Gastroesophageal sphincter (tissue), 4 donors: ENCODE measurements around the gene STARD10. TPM values are rescaled to one million over a fixed set of nuclear protein-coding genes. Genes with fewer than 3 reads are reported as not detected.
"Not testable (repeated sequence)": the region's sequence is repeated elsewhere in the genome, so short reads cannot be mapped to it uniquely, and the experiment has no call there.

Source experiments
- ATAC-seq: fragments of 150-250 bp; one replicate; pipeline ENCODE4 v1.9.1; 2016; ENCODE audit warnings: mild to moderate bottlenecking, moderate library complexity
- H3K27ac ChIP-seq, 4 donors: fragments of 200-600 bp; sonication (generic) in 3 of 4; 1 replicate in 3 of 4; 2 replicates in 1 of 4; pipeline ENCODE4 v1.5.1; 2016 to 2019
- H3K27me3 ChIP-seq: fragments of 200-600 bp; sonication (generic); one replicate; pipeline ENCODE4 v1.5.1; 2019
- H3K36me3 ChIP-seq, 2 donors: fragments of 200-600 bp; sonication (generic); one replicate each; pipeline ENCODE4 v1.5.1; 2019; ENCODE audit warnings: control low read depth in 1 of 2
- H3K4me1 ChIP-seq, 3 donors: fragments of 200-600 bp; sonication (generic); 1 replicate in 2 of 3; 2 replicates in 1 of 3; pipeline ENCODE4 v1.5.1; 2016 to 2019; ENCODE audit warnings: control low read depth in 2 of 3
- H3K4me3 ChIP-seq, 2 donors: fragments of 200-600 bp; sonication (generic); one replicate each; pipeline ENCODE4 v1.5.1; 2019; ENCODE audit warnings: mild to moderate bottlenecking in 1 of 2, moderate library complexity in 1 of 2
- H3K9me3 ChIP-seq, 3 donors: fragments of 200-600 bp; sonication (generic); one replicate each; pipeline ENCODE4 v1.5.1; 2017 to 2019; ENCODE audit warnings: control low read depth in 2 of 3
- CTCF ChIP-seq, 4 experiments: fragments of 200-600 bp in 2 of 4; fragments of 450-650 bp in 2 of 4; sonication (generic) in 1 of 4; IDR thresholded peaks; one replicate each; pipeline ENCODE4 v1.5.1; 2017 to 2019; ENCODE audit warnings: antibody characterized with exemption in 4 of 4, mild to moderate bottlenecking in 2 of 4, moderate library complexity in 2 of 4
- EP300 ChIP-seq: sonication (generic); formaldehyde crosslinking; IDR thresholded peaks from one replicate; pipeline ENCODE4 v1.6.1; 2017; ENCODE audit warnings: antibody characterized with exemption, mild to moderate bottlenecking
- POLR2A ChIP-seq, 2 donors: fragments of 450-650 bp; IDR thresholded peaks; one replicate each; pipeline ENCODE4 v1.6.1; 2017; ENCODE audit warnings: antibody characterized with exemption in 2 of 2, mild to moderate bottlenecking in 2 of 2, moderate library complexity in 1 of 2
- POLR2AphosphoS5 ChIP-seq: sonication (generic); formaldehyde crosslinking; IDR thresholded peaks from one replicate; pipeline ENCODE4 v1.6.1; 2017; ENCODE audit warnings: antibody characterized with exemption
- WGBS, 2 donors: methylation state at CpG; one replicate each; pipeline ENCODE4 v1.1.5; 2018; ENCODE audit warnings: low coverage in 1 of 2; 5-methylcytosine and 5-hydroxymethylcytosine counted together
- total RNA-seq, 4 donors: library from RNA; depleted of rRNA; stranded (reverse); fragments of >200 nt; gene quantifications; one replicate each; pipeline ENCODE4 v1.1.0, GENCODE V29; 2016

The STARD10 gene
- total RNA-seq, 4 donors from 2014 or later: 35.8 to 56.6 (median 45.0) TPM

GRCh38 chr11:72808331-72808798 lies 14.5 kb upstream of the STARD10 start:
- no peak for ATAC-seq
- Histone ChIP-seq H3K4me3 (no peak overlapping the region), H3K27ac (no peak overlapping the region), H3K36me3 (peaks cover 0 to 20% of the 10 kb centered on the region in 2 donors), H3K9me3 (no peaks in the 10 kb centered on the region), H3K27me3 (no peaks in the 10 kb centered on the region), H3K4me1 (peaks cover 0 to 27% (median 14%) of the 10 kb centered on the region in 3 donors)
- TF ChIP-seq EP300 (no peak), POLR2A (IDR thresholded peaks at IDR 0.05) (no peak), POLR2AphosphoS5 (no peak), CTCF (IDR thresholded peaks at IDR 0.05) (no peak)
- 62 to 83% methylated on average over 4 of the region's 4 CpGs for WGBS, 2 donors

DNA sequence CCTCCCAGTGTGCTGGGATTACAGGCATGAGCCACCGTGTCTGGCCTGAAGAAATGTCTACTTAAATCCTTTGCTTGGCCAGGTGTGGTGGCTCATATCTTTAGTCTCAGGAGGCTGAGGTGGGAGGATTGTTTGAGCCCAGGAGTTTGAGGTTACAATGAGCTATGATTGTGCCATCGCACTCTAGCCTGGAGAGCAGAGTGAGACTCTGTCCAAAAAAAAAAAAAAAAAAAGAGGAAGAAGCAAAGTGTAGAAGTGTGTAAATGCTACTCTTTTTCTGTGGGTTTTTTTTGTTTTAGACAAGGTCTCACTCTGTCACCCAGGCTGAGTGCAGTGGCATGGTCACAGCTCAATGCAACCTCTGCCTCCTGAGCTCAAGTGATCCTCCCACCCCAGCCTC lies 13.9 kb upstream of the STARD10 start:
- Histone ChIP-seq H3K36me3 (peaks cover 0 to 20% of the 10 kb centered on the region in 2 donors), H3K4me3 (no peak overlapping the region), H3K27me3 (no peaks in the 10 kb centered on the region), H3K4me1 (peaks cover 0 to 22% (median 8%) of the 10 kb centered on the region in 3 donors), H3K27ac (peak overlapping the region in 1 of 4 donors; percentile 40), H3K9me3 (no peaks in the 10 kb centered on the region)
- no peak for TF ChIP-seq EP300
- no peak for TF ChIP-seq POLR2A (IDR thresholded peaks at IDR 0.05)
- no peak for TF ChIP-seq POLR2AphosphoS5
- TF ChIP-seq CTCF (IDR thresholded peaks at IDR 0.05): no peak
- 70% methylated on average over 2 of the region's 2 CpGs; no CpG with 5 or more reads in 1 of the 2 donors for WGBS, 2 donors
- peak; percentile 18 for ATAC-seq

- Histone ChIP-seq H3K4me3 (no peak overlapping the region), H3K9me3 (no peaks in the 10 kb centered on the region), H3K27ac (peak overlapping the region in 1 of 4 donors; percentile 40), H3K36me3 (peaks cover 0 to 20% of the 10 kb centered on the region in 2 donors), H3K4me1 (peaks cover 0 to 15% (median 4%) of the 10 kb centered on the region in 3 donors), H3K27me3 (no peaks in the 10 kb centered on the region)
- TF ChIP-seq EP300 (no peak), CTCF (IDR thresholded peaks at IDR 0.05) (no peak), POLR2AphosphoS5 (no peak), POLR2A (IDR thresholded peaks at IDR 0.05) (no peak)
- 54 to 76% methylated on average over 1 to 5 of the region's 5 CpGs for WGBS, 2 donors
- peak; percentile 37 for ATAC-seq
These were observed 13.3 kb upstream of the STARD10 start for GRCh38 chr11:72807021-72807693.

DNA sequence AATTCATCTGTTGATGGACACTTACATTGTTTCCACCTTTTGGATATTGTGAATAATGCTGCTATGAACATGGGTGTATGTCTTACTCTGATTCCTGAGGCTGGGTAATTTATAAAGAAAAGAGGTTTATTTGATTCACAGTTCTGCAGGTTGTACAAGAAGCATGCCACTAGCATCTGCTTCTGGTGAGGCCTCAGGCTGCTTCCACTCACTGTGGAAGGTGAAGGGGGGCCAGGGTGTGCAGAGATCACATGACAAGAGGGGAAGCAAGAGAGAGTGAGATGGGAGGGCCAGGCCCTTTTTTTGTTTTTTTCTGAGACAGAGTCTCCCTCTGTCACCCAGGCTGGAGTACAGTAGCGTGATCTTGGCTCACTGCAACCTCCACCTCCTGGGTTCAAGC lies 12.5 kb upstream of the STARD10 start:
- ATAC-seq, H3K9me3 ChIP-seq, H3K4me3 ChIP-seq, H3K4me1 ChIP-seq, H3K27ac ChIP-seq, H3K27me3 ChIP-seq: not testable (repeated sequence)
- H3K36me3 ChIP-seq: peaks cover 0 to 20% of the 10 kb centered on the region in 2 donors
- WGBS, 2 donors: 100% methylated on average over 1 of the region's 1 CpG; no CpG with 5 or more reads in 1 of the 2 donors

GRCh38 chr11:72805216-72805615 lies 11.4 kb upstream of the STARD10 start:
- Histone ChIP-seq H3K4me1 (no peaks in the 10 kb centered on the region), H3K9me3 (no peaks in the 10 kb centered on the region), H3K4me3 (no peak overlapping the region), H3K27me3 (no peaks in the 10 kb centered on the region), H3K36me3 (peaks cover 0 to 20% of the 10 kb centered on the region in 2 donors), H3K27ac (no peak overlapping the region)
- ATAC-seq: no peak
- TF ChIP-seq POLR2A (IDR thresholded peaks at IDR 0.05): no peak
- WGBS, 2 donors: 84 to 86% methylated on average over 5 to 6 of the region's 6 CpGs

DNA sequence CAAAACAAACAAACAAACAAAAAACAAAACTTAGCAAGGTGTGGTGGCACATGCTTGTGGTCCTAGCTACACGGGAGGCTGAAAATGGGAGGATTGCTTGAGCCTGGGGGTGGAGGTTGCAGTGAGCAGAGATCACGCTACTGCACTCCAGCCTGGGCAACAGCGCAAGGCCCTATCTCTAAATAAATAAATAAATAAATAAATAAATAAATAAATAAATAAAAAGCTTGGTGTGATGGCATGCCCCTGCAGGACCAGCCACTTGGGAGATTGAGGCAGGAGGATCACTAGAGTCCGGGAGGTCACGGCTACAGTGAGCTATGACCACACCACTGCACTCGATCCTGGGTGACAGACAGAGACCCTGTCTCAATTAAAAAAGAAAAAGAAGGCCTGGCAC lies 9.0 kb upstream of the STARD10 start:
- no peaks in the 10 kb centered on the region for H3K36me3 ChIP-seq
- TF ChIP-seq POLR2AphosphoS5: no peak
- TF ChIP-seq POLR2A (IDR thresholded peaks at IDR 0.05): no peak
- TF ChIP-seq EP300: no peak
- TF ChIP-seq CTCF (IDR thresholded peaks at IDR 0.05): no peak
- no peak overlapping the region for H3K27ac ChIP-seq
- no peaks in the 10 kb centered on the region for H3K9me3 ChIP-seq
- no peaks in the 10 kb centered on the region for H3K27me3 ChIP-seq
- H3K4me3 ChIP-seq: no peak overlapping the region
- no peak for ATAC-seq
- 50 to 98% methylated on average over 2 to 6 of the region's 6 CpGs for WGBS, 2 donors
- H3K4me1 ChIP-seq: no peaks in the 10 kb centered on the region
